T-helper 1 cell (primary cell): Measurements from ENCODE around the gene CYB5RL.
"Not testable (repeated sequence)": the region's sequence is repeated elsewhere in the genome, so short reads cannot be mapped to it uniquely, and the experiment has no call there.

ENCODE experiments used
- DNase-seq, 5 donors: peaks; one replicate each; pipeline ENCODE4 v3.0.0-alpha.2; 2012 to 2020
- total RNA-seq, 4 donors: gene quantifications; one replicate each; lab custom pipeline; 2026; lab: John Stamatoyannopoulos, UW

Gene CYB5RL
- total RNA-seq = 3.0 to 6.7 (median 5.0) reads per million in 4 donors

- peak; percentile 76 to 92 (median 84) for DNase-seq
These were observed at the start of gene CYB5RL, which contains the start of gene MRPL37 for GRCh38 chr1:54199765-54200518. CYB5RL (minus strand) TSS chr1:54200030; CDS start chr1:54195616, 4,414 bp downstream. MRPL37 (plus strand) TSS chr1:54200167; CDS start chr1:54200244, 77 bp downstream.

- DNase-seq = no peak
These were observed 49.1 kb upstream of the CYB5RL start for GRCh38 chr1:54248966-54249365.

GRCh38 chr1:54247863-54248515 lies 48.2 kb upstream of the CYB5RL start:
- no peak for DNase-seq

- DNase-seq = no peak
These were observed 46.4 kb upstream of the CYB5RL start for GRCh38 chr1:54246116-54246721.

- DNase-seq = no peak
These were observed 45.7 kb upstream of the CYB5RL start for GRCh38 chr1:54245501-54245900.

- no peak for DNase-seq
These were observed 44.8 kb upstream of the CYB5RL start for GRCh38 chr1:54244655-54245054.

- DNase-seq = no peak
These were observed 43.2 kb upstream of the CYB5RL start for GRCh38 chr1:54243022-54243421.

- DNase-seq = no peak
These were observed 41.5 kb upstream of the CYB5RL start for GRCh38 chr1:54241364-54241763.

GRCh38 chr1:54240741-54241335 lies 41.0 kb upstream of the CYB5RL start:
- DNase-seq = no peak

GRCh38 chr1:54239631-54240031 lies 39.8 kb upstream of the CYB5RL start:
- no peak for DNase-seq

- no peak for DNase-seq
These were observed 39.2 kb upstream of the CYB5RL start for GRCh38 chr1:54239035-54239383.

GRCh38 chr1:54238353-54239034 lies 38.7 kb upstream of the CYB5RL start:
- no peak for DNase-seq

- no peak for DNase-seq
These were observed 37.8 kb upstream of the CYB5RL start for GRCh38 chr1:54237586-54237985.

GRCh38 chr1:54234284-54234683 lies 34.5 kb upstream of the CYB5RL start:
- no peak for DNase-seq

GRCh38 chr1:54233196-54233595 lies 33.4 kb upstream of the CYB5RL start:
- not testable (repeated sequence) for DNase-seq

GRCh38 chr1:54230507-54231339 lies 30.9 kb upstream of the CYB5RL start:
- peak in 1 of 5 donors; percentile 49 for DNase-seq

- peak in 1 of 5 donors; percentile 54 for DNase-seq
These were observed 29.6 kb upstream of the CYB5RL start for GRCh38 chr1:54229281-54229891.

GRCh38 chr1:54228638-54229079 lies 28.8 kb upstream of the CYB5RL start:
- no peak for DNase-seq

- no peak for DNase-seq
These were observed 28.1 kb upstream of the CYB5RL start for GRCh38 chr1:54227891-54228310.

- DNase-seq = no peak
These were observed 27.3 kb upstream of the CYB5RL start for GRCh38 chr1:54227091-54227602.

GRCh38 chr1:54225986-54226559 lies 26.2 kb upstream of the CYB5RL start:
- no peak for DNase-seq
